Measurements from ENCODE around the gene TRABD2B.

TRABD2B gene

GRCh38 chr1:47725511-47725991 lies 271.6 kb downstream of the TRABD2B start:
- TF ChIP-seq TAF1 (IDR thresholded peaks at IDR 0.05; ENCODE audit: borderline replicate concordance, insufficient read depth, low read length): no peak
- TF ChIP-seq POLR2AphosphoS5 (IDR thresholded peaks at IDR 0.05; ENCODE audit: low read depth, low read length): no peak
- TF ChIP-seq FOXP2 (optimal IDR thresholded peaks at IDR 0.05; ENCODE audit: borderline replicate concordance, extremely low read depth, extremely low read length, insufficient read depth): no peak
- TF ChIP-seq REST (IDR thresholded peaks at IDR 0.05; ENCODE audit: insufficient read depth in 1 of 2, low read depth in 2 of 2, low read length in 2 of 2): no peak
- TF ChIP-seq SIN3A (IDR thresholded peaks at IDR 0.05; ENCODE audit: borderline replicate concordance, insufficient read depth, low read length): no peak

GRCh38 chr1:47725000-47725473 lies 272.1 kb downstream of the TRABD2B start:
- TF ChIP-seq SIN3A (IDR thresholded peaks at IDR 0.05; ENCODE audit: borderline replicate concordance, insufficient read depth, low read length) (no peak), FOXP2 (optimal IDR thresholded peaks at IDR 0.05; ENCODE audit: borderline replicate concordance, extremely low read depth, extremely low read length, insufficient read depth) (no peak), POLR2AphosphoS5 (IDR thresholded peaks at IDR 0.05; ENCODE audit: low read depth, low read length) (no peak), TAF1 (IDR thresholded peaks at IDR 0.05; ENCODE audit: borderline replicate concordance, insufficient read depth, low read length) (no peak), REST (IDR thresholded peaks at IDR 0.05; ENCODE audit: insufficient read depth in 1 of 2, low read depth in 2 of 2, low read length in 2 of 2) (no peak)

GRCh38 chr1:47724432-47724999 lies 272.7 kb downstream of the TRABD2B start:
- no peak for TF ChIP-seq REST (IDR thresholded peaks at IDR 0.05; ENCODE audit: insufficient read depth in 1 of 2, low read depth in 2 of 2, low read length in 2 of 2)
- TF ChIP-seq TAF1 (IDR thresholded peaks at IDR 0.05; ENCODE audit: borderline replicate concordance, insufficient read depth, low read length): no peak

- TF ChIP-seq REST (IDR thresholded peaks at IDR 0.05; ENCODE audit: insufficient read depth in 1 of 2, low read depth in 2 of 2, low read length in 2 of 2) (no peak), FOXP2 (optimal IDR thresholded peaks at IDR 0.05; ENCODE audit: borderline replicate concordance, extremely low read depth, extremely low read length, insufficient read depth) (no peak), POLR2AphosphoS5 (IDR thresholded peaks at IDR 0.05; ENCODE audit: low read depth, low read length) (no peak)
Measured at GRCh38 chr1:47722909-47723580, 274.1 kb downstream of the TRABD2B start.

All from PFSK-1 (cell line).